Ishikawa (cell line): ENCODE measurements around the gene NLRP4.

Source experiments
- CEBPB ChIP-seq: IDR thresholded peaks from 2 replicates; pipeline ENCODE4 v1.6.1; 2012
- CREB1 ChIP-seq: IDR thresholded peaks from 2 replicates; pipeline ENCODE4 v1.6.1; 2012; ENCODE audit warnings: low read depth
- EGR1 ChIP-seq: IDR thresholded peaks from 2 replicates; pipeline ENCODE4 v1.6.1; 2012
- EP300 ChIP-seq: IDR thresholded peaks from 2 replicates; pipeline ENCODE4 v1.6.1; 2012; ENCODE audit warnings: borderline replicate concordance
- FOXM1 ChIP-seq: IDR thresholded peaks from 2 replicates; pipeline ENCODE4 v1.6.1; 2012; ENCODE audit warnings: low read depth, borderline replicate concordance
- NFIC ChIP-seq: IDR thresholded peaks from 2 replicates; pipeline ENCODE4 v1.6.1; 2012
- RAD21 ChIP-seq: IDR thresholded peaks from 2 replicates; pipeline ENCODE4 v1.6.1; 2012; ENCODE audit warnings: low read depth
- TAF1 ChIP-seq: IDR thresholded peaks from 2 replicates; pipeline ENCODE4 v1.6.1; 2012; ENCODE audit warnings: low read depth, mild to moderate bottlenecking
- TCF12 ChIP-seq: IDR thresholded peaks from 2 replicates; pipeline ENCODE4 v1.6.1; 2012; ENCODE audit warnings: low read depth
- TEAD4 ChIP-seq: IDR thresholded peaks from 2 replicates; pipeline ENCODE4 v1.6.1; 2012
- USF1 ChIP-seq: IDR thresholded peaks from 2 replicates; pipeline ENCODE4 v1.6.1; 2012
- YY1 ChIP-seq: IDR thresholded peaks from 2 replicates; pipeline ENCODE4 v1.6.1; 2012; ENCODE audit warnings: low read depth
- ZBTB7A ChIP-seq: IDR thresholded peaks from 2 replicates; pipeline ENCODE4 v1.6.1; 2012; ENCODE audit warnings: low read depth
- TF ChIP-seq, protein P1 (sequence below): IDR thresholded peaks from 2 replicates; pipeline ENCODE4 v1.6.1; 2012; ENCODE audit warnings: low read depth, mild to moderate bottlenecking
- TF ChIP-seq, protein P2 (sequence below): IDR thresholded peaks from 2 replicates; pipeline ENCODE4 v1.6.1; 2012

NLRP4 gene

GRCh38 chr19:55867101-55867500 is 30.8 kb downstream of the NLRP4 start:
- no peak for TF ChIP-seq CEBPB

DNA sequence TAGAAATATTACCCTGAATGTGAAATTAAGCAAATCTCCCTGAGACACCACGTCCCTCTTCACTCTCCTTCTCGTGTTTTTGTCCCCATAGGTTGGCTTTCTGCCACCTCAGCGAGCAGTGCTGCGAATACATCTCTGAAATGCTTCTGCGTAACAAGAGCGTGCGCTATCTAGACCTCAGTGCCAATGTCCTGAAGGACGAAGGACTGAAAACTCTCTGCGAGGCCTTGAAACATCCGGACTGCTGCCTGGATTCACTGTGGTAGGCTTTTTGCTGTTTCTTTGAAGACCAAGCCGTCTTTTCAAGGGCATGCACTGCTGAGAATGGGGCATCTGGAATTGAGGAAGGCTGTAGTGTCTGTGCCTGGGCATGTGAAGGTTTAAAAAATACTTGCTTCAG is 34.4 kb downstream of the NLRP4 start:
- TF ChIP-seq NFIC (no peak), FOXM1 (no peak), EP300 (no peak), CEBPB (no peak), RAD21 (no peak), ZBTB7A (no peak), TAF1 (no peak), CREB1 (no peak), EGR1 (no peak), USF1 (no peak), TCF12 (no peak), YY1 (no peak), TEAD4 (no peak)
- TF ChIP-seq, protein P1, sequence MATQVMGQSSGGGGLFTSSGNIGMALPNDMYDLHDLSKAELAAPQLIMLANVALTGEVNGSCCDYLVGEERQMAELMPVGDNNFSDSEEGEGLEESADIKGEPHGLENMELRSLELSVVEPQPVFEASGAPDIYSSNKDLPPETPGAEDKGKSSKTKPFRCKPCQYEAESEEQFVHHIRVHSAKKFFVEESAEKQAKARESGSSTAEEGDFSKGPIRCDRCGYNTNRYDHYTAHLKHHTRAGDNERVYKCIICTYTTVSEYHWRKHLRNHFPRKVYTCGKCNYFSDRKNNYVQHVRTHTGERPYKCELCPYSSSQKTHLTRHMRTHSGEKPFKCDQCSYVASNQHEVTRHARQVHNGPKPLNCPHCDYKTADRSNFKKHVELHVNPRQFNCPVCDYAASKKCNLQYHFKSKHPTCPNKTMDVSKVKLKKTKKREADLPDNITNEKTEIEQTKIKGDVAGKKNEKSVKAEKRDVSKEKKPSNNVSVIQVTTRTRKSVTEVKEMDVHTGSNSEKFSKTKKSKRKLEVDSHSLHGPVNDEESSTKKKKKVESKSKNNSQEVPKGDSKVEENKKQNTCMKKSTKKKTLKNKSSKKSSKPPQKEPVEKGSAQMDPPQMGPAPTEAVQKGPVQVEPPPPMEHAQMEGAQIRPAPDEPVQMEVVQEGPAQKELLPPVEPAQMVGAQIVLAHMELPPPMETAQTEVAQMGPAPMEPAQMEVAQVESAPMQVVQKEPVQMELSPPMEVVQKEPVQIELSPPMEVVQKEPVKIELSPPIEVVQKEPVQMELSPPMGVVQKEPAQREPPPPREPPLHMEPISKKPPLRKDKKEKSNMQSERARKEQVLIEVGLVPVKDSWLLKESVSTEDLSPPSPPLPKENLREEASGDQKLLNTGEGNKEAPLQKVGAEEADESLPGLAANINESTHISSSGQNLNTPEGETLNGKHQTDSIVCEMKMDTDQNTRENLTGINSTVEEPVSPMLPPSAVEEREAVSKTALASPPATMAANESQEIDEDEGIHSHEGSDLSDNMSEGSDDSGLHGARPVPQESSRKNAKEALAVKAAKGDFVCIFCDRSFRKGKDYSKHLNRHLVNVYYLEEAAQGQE = no peak
- TF ChIP-seq, protein P2, sequence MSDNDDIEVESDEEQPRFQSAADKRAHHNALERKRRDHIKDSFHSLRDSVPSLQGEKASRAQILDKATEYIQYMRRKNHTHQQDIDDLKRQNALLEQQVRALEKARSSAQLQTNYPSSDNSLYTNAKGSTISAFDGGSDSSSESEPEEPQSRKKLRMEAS = no peak

DNA sequence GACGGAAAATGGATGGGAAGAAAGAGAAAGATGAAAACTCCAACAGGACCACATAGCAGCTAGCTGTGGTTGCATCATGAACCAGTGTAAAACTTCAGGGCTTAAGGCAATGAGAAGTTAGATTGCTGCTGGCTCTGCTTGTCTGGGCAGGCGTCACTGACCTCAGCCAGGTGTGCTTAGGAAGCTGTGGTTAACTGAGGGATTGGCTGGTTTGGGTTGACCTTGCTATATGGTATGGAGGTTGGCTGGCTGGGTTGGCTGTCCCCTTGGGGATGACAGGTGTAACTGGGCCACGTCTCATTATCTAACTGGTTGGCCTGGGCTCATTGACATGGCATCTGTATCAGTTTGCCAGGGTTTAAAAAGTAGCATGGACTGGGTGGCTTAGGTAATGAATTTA is 40.9 kb downstream of the NLRP4 start:
- TF ChIP-seq ZBTB7A = no peak
- no peak for TF ChIP-seq CREB1
- no peak for TF ChIP-seq TCF12
- TF ChIP-seq, protein P2 = no peak
- no peak for TF ChIP-seq TEAD4
- TF ChIP-seq USF1 = no peak
- TF ChIP-seq NFIC = no peak
- no peak for TF ChIP-seq EP300
- TF ChIP-seq YY1 = no peak
- TF ChIP-seq FOXM1 = no peak
- TF ChIP-seq TAF1 = no peak
- no peak for TF ChIP-seq CEBPB
- TF ChIP-seq RAD21 = no peak
- TF ChIP-seq, protein P1 = no peak
- TF ChIP-seq EGR1 = no peak

DNA sequence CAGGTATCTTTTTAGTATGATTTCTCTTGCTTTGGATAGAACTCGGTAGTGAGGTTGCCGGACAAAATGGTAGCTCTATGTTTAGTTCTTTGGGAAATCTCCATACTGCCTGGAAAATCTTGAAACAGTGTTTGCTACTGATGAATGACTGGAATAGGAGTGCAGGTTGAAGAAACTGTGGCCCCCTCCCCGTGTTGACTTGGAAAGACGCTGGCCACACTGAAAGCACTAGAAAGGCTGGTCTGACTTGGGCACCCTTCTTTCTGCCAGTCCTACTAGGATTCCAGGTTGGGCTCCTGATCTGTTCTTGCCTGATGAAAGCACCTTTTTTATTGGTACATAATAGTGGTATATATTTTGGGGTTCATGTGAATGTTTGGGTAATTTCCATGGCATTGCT is 46.3 kb downstream of the NLRP4 start:
- no peak for TF ChIP-seq TEAD4
- TF ChIP-seq USF1 = no peak
- TF ChIP-seq TAF1 = no peak
- no peak for TF ChIP-seq NFIC
- no peak for TF ChIP-seq ZBTB7A
- TF ChIP-seq FOXM1 = no peak
- TF ChIP-seq CREB1 = no peak
- TF ChIP-seq, protein P1 = no peak
- TF ChIP-seq, protein P2 = no peak
- no peak for TF ChIP-seq EGR1
- no peak for TF ChIP-seq EP300
- no peak for TF ChIP-seq CEBPB
- no peak for TF ChIP-seq TCF12
- no peak for TF ChIP-seq YY1
- no peak for TF ChIP-seq RAD21

GRCh38 chr19:55898911-55899310 is 62.6 kb downstream of the NLRP4 start:
- TF ChIP-seq, protein P2 = no peak
